ENCODE results near the gene SIRPG. TPM values are rescaled to one million over a fixed set of nuclear protein-coding genes. Genes with fewer than 3 reads are reported as not detected.

The SIRPG gene
- total RNA-seq, 2 donors from 2014 or later, result not detected

GRCh38 chr20:1697592-1697991 is 40.0 kb upstream of the SIRPG start:
- TF ChIP-seq, protein P1, sequence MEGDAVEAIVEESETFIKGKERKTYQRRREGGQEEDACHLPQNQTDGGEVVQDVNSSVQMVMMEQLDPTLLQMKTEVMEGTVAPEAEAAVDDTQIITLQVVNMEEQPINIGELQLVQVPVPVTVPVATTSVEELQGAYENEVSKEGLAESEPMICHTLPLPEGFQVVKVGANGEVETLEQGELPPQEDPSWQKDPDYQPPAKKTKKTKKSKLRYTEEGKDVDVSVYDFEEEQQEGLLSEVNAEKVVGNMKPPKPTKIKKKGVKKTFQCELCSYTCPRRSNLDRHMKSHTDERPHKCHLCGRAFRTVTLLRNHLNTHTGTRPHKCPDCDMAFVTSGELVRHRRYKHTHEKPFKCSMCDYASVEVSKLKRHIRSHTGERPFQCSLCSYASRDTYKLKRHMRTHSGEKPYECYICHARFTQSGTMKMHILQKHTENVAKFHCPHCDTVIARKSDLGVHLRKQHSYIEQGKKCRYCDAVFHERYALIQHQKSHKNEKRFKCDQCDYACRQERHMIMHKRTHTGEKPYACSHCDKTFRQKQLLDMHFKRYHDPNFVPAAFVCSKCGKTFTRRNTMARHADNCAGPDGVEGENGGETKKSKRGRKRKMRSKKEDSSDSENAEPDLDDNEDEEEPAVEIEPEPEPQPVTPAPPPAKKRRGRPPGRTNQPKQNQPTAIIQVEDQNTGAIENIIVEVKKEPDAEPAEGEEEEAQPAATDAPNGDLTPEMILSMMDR (conservative IDR thresholded peaks at IDR 0.05), result no peak
- Mint-ChIP-seq H3K36me3 (ENCODE audit: low read depth) (no peaks in the 10 kb centered on the region), H3K4me1 (no peaks in the 10 kb centered on the region), H3K4me3 (no peak overlapping the region), H3K9me3 (no peaks in the 10 kb centered on the region), H3K27me3 (ENCODE audit: insufficient read depth) (peaks cover 3% of the 10 kb centered on the region), H3K27ac (no peak overlapping the region)
- H3K4me3 ChIP-seq (ENCODE audit: low read length), result no peak overlapping the region
- DNase-seq, result no peak
- H3K9me3 ChIP-seq (ENCODE audit: control insufficient read depth, low read length), result no peaks in the 10 kb centered on the region
- H3K27me3 ChIP-seq (ENCODE audit: control insufficient read depth, insufficient read depth, low read length, poor library complexity, severe bottlenecking), result no peaks in the 10 kb centered on the region
- WGBS, 2 experiments (ENCODE audit: insufficient coverage in 1 of 2, insufficient read length in 1 of 2), result 86% methylated on average over 2 of the region's 2 CpGs; no CpG with 5 or more reads in 1 of the 2 experiments
- H3K9ac ChIP-seq (ENCODE audit: extremely low read depth, low read length, poor library complexity, severe bottlenecking), result no peak overlapping the region
- H3K4me1 ChIP-seq (ENCODE audit: control insufficient read depth, insufficient read depth, low read length), result no peaks in the 10 kb centered on the region
- no peaks in the 10 kb centered on the region for H3K36me3 ChIP-seq (ENCODE audit: control insufficient read depth, insufficient read depth, low read length)
- no peak overlapping the region for H3K27ac ChIP-seq (ENCODE audit: low read depth, low read length)

GRCh38 chr20:1696521-1697209 is 39.1 kb upstream of the SIRPG start:
- peaks cover 4% of the 10 kb centered on the region for H3K27me3 Mint-ChIP-seq (ENCODE audit: insufficient read depth)
- no peak overlapping the region for H3K9ac ChIP-seq (ENCODE audit: extremely low read depth, low read length, poor library complexity, severe bottlenecking)
- no peaks in the 10 kb centered on the region for H3K36me3 ChIP-seq (ENCODE audit: control insufficient read depth, insufficient read depth, low read length)
- TF ChIP-seq, protein P1 (conservative IDR thresholded peaks at IDR 0.05), result no peak
- no peaks in the 10 kb centered on the region for H3K36me3 Mint-ChIP-seq (ENCODE audit: low read depth)
- no peaks in the 10 kb centered on the region for H3K4me1 ChIP-seq (ENCODE audit: control insufficient read depth, insufficient read depth, low read length)
- H3K27ac ChIP-seq (ENCODE audit: low read depth, low read length), result no peak overlapping the region
- 88 to 91% methylated on average over 4 to 7 of the region's 7 CpGs for WGBS, 2 experiments (ENCODE audit: insufficient coverage in 1 of 2, insufficient read length in 1 of 2)
- peaks cover under 1% of the 10 kb centered on the region for H3K9me3 Mint-ChIP-seq
- no peak overlapping the region for H3K27ac Mint-ChIP-seq
- H3K4me3 Mint-ChIP-seq, result no peak overlapping the region
- no peaks in the 10 kb centered on the region for H3K9me3 ChIP-seq (ENCODE audit: control insufficient read depth, low read length)
- H3K4me1 Mint-ChIP-seq, result no peaks in the 10 kb centered on the region
- no peaks in the 10 kb centered on the region for H3K27me3 ChIP-seq (ENCODE audit: control insufficient read depth, insufficient read depth, low read length, poor library complexity, severe bottlenecking)
- no peak overlapping the region for H3K4me3 ChIP-seq (ENCODE audit: low read length)
- DNase-seq, result no peak

GRCh38 chr20:1694672-1695071 is 37.1 kb upstream of the SIRPG start:
- no peak for DNase-seq
- peaks cover 6% of the 10 kb centered on the region for H3K27me3 Mint-ChIP-seq (ENCODE audit: insufficient read depth)
- Histone ChIP-seq H3K36me3 (ENCODE audit: control insufficient read depth, insufficient read depth, low read length) (no peaks in the 10 kb centered on the region), H3K27me3 (ENCODE audit: control insufficient read depth, insufficient read depth, low read length, poor library complexity, severe bottlenecking) (no peaks in the 10 kb centered on the region), H3K27ac (ENCODE audit: low read depth, low read length) (no peak overlapping the region), H3K4me1 (ENCODE audit: control insufficient read depth, insufficient read depth, low read length) (no peaks in the 10 kb centered on the region), H3K9ac (ENCODE audit: extremely low read depth, low read length, poor library complexity, severe bottlenecking) (no peak overlapping the region), H3K9me3 (ENCODE audit: control insufficient read depth, low read length) (no peaks in the 10 kb centered on the region), H3K4me3 (ENCODE audit: low read length) (no peak overlapping the region)
- H3K36me3 Mint-ChIP-seq (ENCODE audit: low read depth), result no peaks in the 10 kb centered on the region
- no peak overlapping the region for H3K27ac Mint-ChIP-seq
- H3K4me3 Mint-ChIP-seq, result no peak overlapping the region
- TF ChIP-seq, protein P1 (conservative IDR thresholded peaks at IDR 0.05), result no peak
- H3K9me3 Mint-ChIP-seq, result peaks cover 8% of the 10 kb centered on the region
- 87 to 97% methylated on average over 3 of the region's 3 CpGs for WGBS, 2 experiments (ENCODE audit: insufficient coverage in 1 of 2, insufficient read length in 1 of 2)
- H3K4me1 Mint-ChIP-seq, result no peaks in the 10 kb centered on the region

All from endodermal cell (in vitro differentiated cells).